ENCODE data around the gene RNF25. TPM values are rescaled to one million over a fixed set of nuclear protein-coding genes. Genes with fewer than 3 reads are reported as not detected.

RNF25 gene
- total RNA-seq, 1 donor = 41.6 TPM

GRCh38 chr2:218713922-218714321 lies 42.1 kb upstream of the RNF25 start:
- Histone ChIP-seq H4K20me1 (ENCODE audit: insufficient read depth, low read length) (peaks cover 4% of the 10 kb centered on the region), H2AFZ (ENCODE audit: low read length) (no peak overlapping the region), H3K4me1 (ENCODE audit: insufficient read depth, low read length) (peaks cover 19% of the 10 kb centered on the region), H3K4me3 (ENCODE audit: insufficient read depth, low read length) (no peak overlapping the region), H3K79me2 (ENCODE audit: insufficient read depth, low read length) (peaks cover 52% of the 10 kb centered on the region), H3K27ac (ENCODE audit: low read depth, low read length) (no peak overlapping the region), H3K4me2 (ENCODE audit: insufficient read depth, low read length) (no peak overlapping the region), H3K27me3 (ENCODE audit: insufficient read depth, low read length) (no peaks in the 10 kb centered on the region), H3K36me3 (ENCODE audit: insufficient read depth, low read length) (no peaks in the 10 kb centered on the region), H3K9me3 (ENCODE audit: low read depth, low read length) (no peaks in the 10 kb centered on the region)
- no peak for DNase-seq (ENCODE audit: insufficient read length, low spot score, missing footprints)
- TF ChIP-seq CTCF (IDR thresholded peaks at IDR 0.05; ENCODE audit: extremely low read depth, low read depth, low read length) = no peak

- peak overlapping the region; percentile 95 for H2AFZ ChIP-seq (ENCODE audit: low read length)
- H3K4me3 ChIP-seq (ENCODE audit: insufficient read depth, low read length) = peak overlapping the region; percentile 87
- H3K9me3 ChIP-seq (ENCODE audit: low read depth, low read length) = no peaks in the 10 kb centered on the region
- H3K79me2 ChIP-seq (ENCODE audit: insufficient read depth, low read length) = peaks cover 39% of the 10 kb centered on the region
- peak overlapping the region; percentile 98 for H3K4me2 ChIP-seq (ENCODE audit: insufficient read depth, low read length)
- no peaks in the 10 kb centered on the region for H3K27me3 ChIP-seq (ENCODE audit: insufficient read depth, low read length)
- peak; percentile 74 for DNase-seq (ENCODE audit: insufficient read length, low spot score, missing footprints)
- peak overlapping the region; percentile 81 for H3K27ac ChIP-seq (ENCODE audit: low read depth, low read length)
- H4K20me1 ChIP-seq (ENCODE audit: insufficient read depth, low read length) = peaks cover 4% of the 10 kb centered on the region
- no peaks in the 10 kb centered on the region for H3K36me3 ChIP-seq (ENCODE audit: insufficient read depth, low read length)
- peaks cover 10% of the 10 kb centered on the region for H3K4me1 ChIP-seq (ENCODE audit: insufficient read depth, low read length)
- no peak for TF ChIP-seq CTCF (IDR thresholded peaks at IDR 0.05; ENCODE audit: extremely low read depth, low read depth, low read length)
Observed at GRCh38 chr2:218711550-218711929, 39.7 kb upstream of the RNF25 start.

DNA sequence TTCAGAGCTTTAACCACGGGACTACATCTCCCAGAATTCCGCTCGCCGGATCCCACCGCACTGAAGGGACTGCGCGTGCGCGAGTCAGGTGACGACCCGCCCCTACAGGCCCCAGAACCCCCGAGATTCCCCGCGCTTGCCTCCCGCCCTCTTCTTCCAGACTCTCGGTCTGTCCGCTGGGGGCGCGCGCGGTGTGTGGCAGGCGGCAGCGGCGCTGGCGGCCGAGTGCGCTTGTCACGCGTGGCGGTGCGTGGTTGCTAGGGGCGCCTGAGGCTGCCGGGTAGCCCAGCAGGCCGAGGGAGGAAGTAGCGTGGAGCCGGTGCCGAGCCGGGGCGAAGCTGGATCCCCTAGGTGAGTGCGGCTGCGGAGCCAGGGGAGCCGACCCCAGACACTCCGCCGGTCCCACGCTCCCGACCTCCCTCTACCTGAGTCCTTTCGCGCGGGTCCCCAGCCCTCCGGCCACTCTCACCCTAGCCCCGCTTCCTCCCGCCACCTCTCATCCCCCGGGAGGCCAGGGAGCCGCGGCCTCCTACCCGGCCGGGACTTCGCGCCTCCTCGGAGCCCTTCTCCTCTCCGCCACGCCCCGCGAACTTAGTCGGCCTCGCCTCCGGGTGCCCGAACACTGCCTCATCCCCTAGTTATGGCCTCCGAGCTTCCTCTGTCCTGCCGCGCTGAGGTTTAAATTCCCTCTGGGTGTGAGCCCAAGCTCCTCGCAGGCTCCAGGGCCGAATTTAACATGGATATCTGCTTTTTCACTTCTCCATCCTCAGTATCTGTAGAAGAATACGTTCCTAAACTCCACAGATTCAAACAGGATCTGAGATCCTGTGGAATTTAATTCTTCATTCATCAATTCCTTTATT lies 39.1 kb upstream of the RNF25 start, which contains the start of gene TTLL4:
TSS of gene TTLL4 (plus strand) at position 149 of the 863 bp plus-strand sequence. CDS start 26,842 bp downstream, outside the sequence.
- Histone ChIP-seq H3K4me1 (ENCODE audit: insufficient read depth, low read length) (peaks cover 11% of the 10 kb centered on the region), H3K9me3 (ENCODE audit: low read depth, low read length) (no peaks in the 10 kb centered on the region), H3K27ac (ENCODE audit: low read depth, low read length) (peak within 1 kb of the TSS; percentile 81), H4K20me1 (ENCODE audit: insufficient read depth, low read length) (peaks cover 4% of the 10 kb centered on the region), H2AFZ (ENCODE audit: low read length) (peak within 1 kb of the TSS; percentile 96), H3K79me2 (ENCODE audit: insufficient read depth, low read length) (peaks cover 39% of the 10 kb centered on the region), H3K36me3 (ENCODE audit: insufficient read depth, low read length) (no peaks in the 10 kb centered on the region), H3K4me3 (ENCODE audit: insufficient read depth, low read length) (peak within 1 kb of the TSS; percentile 87), H3K4me2 (ENCODE audit: insufficient read depth, low read length) (peak within 1 kb of the TSS; percentile 98), H3K27me3 (ENCODE audit: insufficient read depth, low read length) (no peaks in the 10 kb centered on the region)
- peak; percentile 99 for DNase-seq (ENCODE audit: insufficient read length, low spot score, missing footprints)
- peak; percentile 69 for TF ChIP-seq CTCF (IDR thresholded peaks at IDR 0.05; ENCODE audit: extremely low read depth, low read depth, low read length)

DNA sequence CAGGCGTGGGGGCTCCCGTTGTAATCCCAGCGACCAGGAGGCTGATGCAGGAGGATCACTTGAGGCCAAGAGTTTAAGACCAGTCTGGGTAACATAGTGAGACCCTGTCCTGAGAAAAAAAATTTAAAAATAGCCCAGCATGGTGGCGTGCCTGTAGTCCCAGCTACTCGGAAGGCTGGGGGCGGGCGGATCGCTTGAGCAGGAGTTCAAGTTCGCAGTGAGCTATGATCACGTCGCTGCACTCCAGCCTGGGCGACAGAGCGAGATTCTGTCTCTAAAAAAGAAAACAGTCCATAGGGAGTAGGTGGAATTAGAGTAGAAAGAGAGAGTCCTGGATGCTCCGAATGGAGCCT lies 38.5 kb upstream of the RNF25 start:
- peaks cover 36% of the 10 kb centered on the region for H3K79me2 ChIP-seq (ENCODE audit: insufficient read depth, low read length)
- peak overlapping the region; percentile 96 for H2AFZ ChIP-seq (ENCODE audit: low read length)
- no peaks in the 10 kb centered on the region for H3K9me3 ChIP-seq (ENCODE audit: low read depth, low read length)
- H3K36me3 ChIP-seq (ENCODE audit: insufficient read depth, low read length) = no peaks in the 10 kb centered on the region
- H3K4me3 ChIP-seq (ENCODE audit: insufficient read depth, low read length) = peak overlapping the region; percentile 87
- peak overlapping the region; percentile 98 for H3K4me2 ChIP-seq (ENCODE audit: insufficient read depth, low read length)
- no peak for TF ChIP-seq CTCF (IDR thresholded peaks at IDR 0.05; ENCODE audit: extremely low read depth, low read depth, low read length)
- H3K27me3 ChIP-seq (ENCODE audit: insufficient read depth, low read length) = no peaks in the 10 kb centered on the region
- H4K20me1 ChIP-seq (ENCODE audit: insufficient read depth, low read length) = peaks cover 4% of the 10 kb centered on the region
- H3K4me1 ChIP-seq (ENCODE audit: insufficient read depth, low read length) = peaks cover 9% of the 10 kb centered on the region
- no peak for DNase-seq (ENCODE audit: insufficient read length, low spot score, missing footprints)
- no peak overlapping the region for H3K27ac ChIP-seq (ENCODE audit: low read depth, low read length)
